GM21526 (cell line): Measurements from ENCODE around the gene KCTD14.

ENCODE experiments used
- ATAC-seq: cut with Tn5 transposase; IDR thresholded peaks from one replicate; pipeline ENCODE4 v1.9.1; 2021; ENCODE audit warnings: moderate library complexity; ENCODE audit not compliant: unreplicated experiment, low FRiP score

KCTD14 gene

DNA sequence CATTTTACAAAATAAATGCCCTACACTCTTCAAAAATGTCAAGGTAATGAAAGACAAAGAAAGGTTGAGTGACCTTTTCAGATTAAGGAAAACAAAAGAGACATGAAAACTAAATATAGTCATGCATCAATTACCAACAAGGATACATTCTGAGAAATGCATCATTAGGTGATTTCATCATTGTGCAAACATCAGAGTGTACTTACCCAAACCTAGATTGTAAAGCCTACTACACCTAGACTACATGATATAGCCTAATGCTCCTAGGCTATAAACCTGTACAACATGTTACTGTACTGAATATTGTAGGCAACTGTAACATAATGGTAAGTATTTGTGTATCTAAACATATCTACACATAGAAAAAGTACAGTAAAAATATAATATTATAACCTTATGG lies 55.3 kb downstream of the KCTD14 start:
- ATAC-seq: no peak

DNA sequence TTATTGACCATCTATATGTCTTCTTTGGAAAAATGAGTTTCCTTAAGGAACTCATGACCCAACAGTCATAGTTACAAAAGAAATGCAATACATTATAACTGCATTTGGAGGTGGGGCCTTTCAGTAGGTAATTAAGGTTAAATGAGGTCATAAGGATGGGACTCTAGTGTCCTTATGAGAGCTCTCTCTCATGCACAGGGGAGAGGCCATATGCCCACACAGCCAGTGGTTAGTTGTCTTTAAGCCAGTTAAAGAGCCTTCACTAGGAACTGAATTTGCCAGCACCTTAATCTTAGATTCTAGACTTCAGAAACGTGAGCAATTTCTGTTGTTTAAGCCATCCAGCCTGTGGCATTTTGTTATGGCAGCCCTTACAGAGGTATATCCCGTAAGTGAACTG lies 56.0 kb downstream of the KCTD14 start:
- no peak for ATAC-seq

DNA sequence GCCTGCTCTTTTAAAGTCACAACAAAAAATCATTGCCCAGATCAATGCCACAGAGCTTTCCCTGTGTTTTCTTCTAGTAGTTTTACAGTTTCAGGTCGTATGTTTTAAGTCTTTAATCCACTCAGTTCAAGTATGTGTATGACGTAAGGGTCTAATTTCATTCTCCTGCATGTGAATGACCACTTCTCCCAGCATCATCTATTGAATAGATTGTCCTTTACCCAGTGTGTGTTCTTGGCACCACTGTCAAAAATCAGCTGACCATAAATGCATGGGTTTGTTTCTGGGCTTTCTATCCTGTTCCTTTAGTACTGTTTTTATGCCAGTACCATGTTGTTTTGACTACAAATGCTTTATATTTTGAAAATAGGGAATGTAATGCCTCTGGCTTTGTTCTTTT lies 56.7 kb downstream of the KCTD14 start:
- ATAC-seq: no peak
